ENCODE data around the gene MFSD2B. TPM values are rescaled to one million over a fixed set of nuclear protein-coding genes. Genes with fewer than 3 reads are reported as not detected.
A peak's percentile ranks its signal among the peaks of the same experiment; 100 is the strongest.

The MFSD2B gene
- total and polyA plus RNA-seq, 2 donors (not counting 1 experiment from before 2014, with no cell fraction given) = not detected

DNA sequence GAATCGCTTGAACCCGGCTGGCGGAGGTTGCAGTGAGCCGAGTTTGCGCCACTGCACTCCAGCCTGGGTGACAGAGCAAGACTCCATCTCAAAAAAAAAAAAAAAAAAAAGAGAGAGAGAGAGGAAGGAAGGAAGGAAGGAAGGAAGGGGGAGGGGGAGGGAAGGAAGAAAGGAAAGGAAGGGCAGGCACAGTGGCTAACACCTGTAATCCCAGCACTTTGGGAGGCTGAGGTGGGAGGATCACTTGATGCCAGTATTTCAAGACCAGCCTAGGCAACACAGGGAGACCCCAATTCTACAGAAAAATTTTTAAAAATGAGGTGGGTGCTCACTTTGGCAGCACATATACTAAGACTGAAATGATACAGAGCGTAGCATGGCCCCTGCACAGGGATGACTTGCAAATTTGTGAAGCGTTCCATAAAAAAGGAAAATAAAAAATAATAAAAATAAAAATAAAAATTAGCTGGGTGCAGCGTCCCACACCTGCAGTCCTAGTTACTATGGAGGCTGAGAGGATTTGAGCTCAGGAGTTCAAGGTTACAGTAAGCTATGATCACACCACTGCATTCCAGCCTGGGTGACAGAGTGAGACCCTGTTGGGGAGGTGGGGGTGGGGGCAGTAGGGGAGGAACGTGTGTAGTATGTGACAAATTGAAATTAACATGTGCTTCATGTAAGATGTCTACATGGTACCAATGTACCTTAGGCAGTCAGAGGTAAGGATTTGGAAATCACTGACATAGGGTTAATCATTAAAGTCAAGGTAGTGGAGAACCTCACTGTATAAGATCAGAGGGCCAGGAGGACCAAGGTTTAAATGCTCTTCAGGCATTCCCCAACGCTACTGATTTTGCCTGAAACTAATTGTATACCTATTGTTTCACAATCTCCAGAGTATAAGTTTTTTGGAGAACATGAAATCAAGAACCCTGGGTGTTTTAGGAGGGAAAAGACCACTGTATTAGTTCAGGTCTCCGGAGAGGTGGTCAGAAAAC is 35.9 kb downstream of the MFSD2B start:
- peak overlapping the region; percentile 96 for H3K4me2 ChIP-seq (replicated peaks; ENCODE audit: low read depth, low read length, poor library complexity, severe bottlenecking)
- H2AFZ ChIP-seq (ENCODE audit: insufficient read depth, low read depth, low read length, poor library complexity, severe bottlenecking) = no peak overlapping the region
- DNase-seq (no peak), ATAC-seq (ENCODE audit: low read depth) (no peak)
- H3K4me3 ChIP-seq (ENCODE audit: control extremely low read depth in 1 of 5, extremely low read depth in 1 of 5, insufficient read depth in 1 of 5, low read depth in 2 of 5, low read length in 4 of 5) = no peak overlapping the region
- no peaks in the 10 kb centered on the region for H3K9me3 ChIP-seq (ENCODE audit: control extremely low read depth in 1 of 3, control insufficient read depth in 2 of 3, insufficient read depth in 1 of 3, low read length in 2 of 3)
- H3K4me1 ChIP-seq (ENCODE audit: control insufficient read depth in 2 of 2, insufficient read depth in 2 of 2, low read length in 2 of 2) = peaks cover 24 to 26% of the 10 kb centered on the region in 2 donors
- CTCF ChIA-PET = interaction anchor here (1.5 to 2.0 kb wide), 2 partner anchors 38 kb away, joined by 5 to 18 read pairs; partner anchors contain the start of gene TP53I3
- no peak overlapping the region for H3K27ac ChIP-seq (ENCODE audit: low read length in 2 of 2)
- H4K20me1 ChIP-seq (ENCODE audit: control insufficient read depth, insufficient read depth, low read length, poor library complexity, severe bottlenecking) = peaks cover 6% of the 10 kb centered on the region
- Mint-ChIP-seq H3K4me1 (peaks cover 25% of the 10 kb centered on the region), H3K9me3 (ENCODE audit: insufficient read depth) (no peaks in the 10 kb centered on the region), H3K27ac (no peak overlapping the region), H3K4me3 (peak overlapping the region; percentile 90), H3K27me3 (no peaks in the 10 kb centered on the region)
- intact Hi-C loops (cut with micrococcal nuclease) = loop anchor here (2.0 kb wide), 3 partner anchors 39 to 1833 kb away; partner anchors contain the start of genes ASXL2, CENPO, PTRHD1 and TP53I3
- peaks cover 0 to 20% (median 2%) of the 10 kb centered on the region in 4 experiments for H3K27me3 ChIP-seq (replicated peaks in 1 of 4; ENCODE audit: control extremely low read depth in 1 of 4, control insufficient read depth in 3 of 4, insufficient read depth in 4 of 4, low read length in 3 of 4)
- peaks cover 27% of the 10 kb centered on the region for H3K79me2 ChIP-seq (ENCODE audit: control insufficient read depth, insufficient read depth, low read length)
- POLR2A ChIA-PET = no interaction called here
- H3K36me3 ChIP-seq (replicated peaks in 1 of 2; ENCODE audit: control extremely low read depth in 1 of 2, control insufficient read depth in 1 of 2, extremely low read depth in 1 of 2, insufficient read depth in 2 of 2, low read length in 1 of 2) = no peaks in the 10 kb centered on the region
- TF ChIP-seq EZH2 (IDR thresholded peaks at IDR 0.05; ENCODE audit: borderline replicate concordance, insufficient read depth, low read depth, low read length, poor library complexity, severe bottlenecking) = no peak
- TF ChIP-seq CTCF (IDR thresholded peaks at IDR 0.05) = no peak
- H3K9ac ChIP-seq (ENCODE audit: low read length) = no peak overlapping the region
- 83% methylated on average over 1 of the region's 11 CpGs for WGBS (ENCODE audit: insufficient coverage)

Measured in B cell (primary cell).